HL-60 (cell line): ENCODE data around the gene ZBTB42.

ENCODE experiments used
- DNase-seq, 2 experiments: peaks; one replicate each; pipeline ENCODE4 v3.0.0-alpha.2; 2010 to 2020; ENCODE audit warnings: low read depth in 1 of 2, low spot score in 1 of 2
- H3K27ac ChIP-seq: fragments of 250-450 bp; sonication (Bioruptor Pico); replicated peaks from 2 replicates; pipeline ENCODE4 v1.5.1; 2020; ENCODE audit warnings: mild to moderate bottlenecking, moderate library complexity
- H3K27me3 ChIP-seq: fragments of 250-450 bp; sonication (Bioruptor Pico); 2 replicates; pipeline ENCODE4 v1.5.1; 2021; ENCODE audit warnings: mild to moderate bottlenecking, moderate library complexity; ENCODE audit not compliant: insufficient read depth, poor library complexity, severe bottlenecking
- H3K4me3 ChIP-seq: replicated peaks from 2 replicates; pipeline ENCODE4 v1.5.1; 2011; ENCODE audit warnings: mild to moderate bottlenecking, control low read depth, low read length; ENCODE audit not compliant: insufficient read depth
- CTCF ChIP-seq: IDR thresholded peaks from one replicate; pipeline ENCODE4 v1.5.1; 2011; ENCODE audit warnings: low read length, control low read depth, inconsistent platforms; ENCODE audit not compliant: insufficient read depth
- GABPA ChIP-seq: IDR thresholded peaks from 2 replicates; pipeline ENCODE4 v1.6.1; 2012; ENCODE audit warnings: low read depth
- POLR2AphosphoS5 ChIP-seq: IDR thresholded peaks from 2 replicates; pipeline ENCODE4 v1.6.1; 2012; ENCODE audit warnings: low read depth
- SPI1 ChIP-seq: IDR thresholded peaks from 2 replicates; pipeline ENCODE4 v1.6.1; 2012; ENCODE audit warnings: low read depth, mild to moderate bottlenecking, borderline replicate concordance
- TF ChIP-seq, protein P1 (sequence below): IDR thresholded peaks from 2 replicates; pipeline ENCODE4 v1.6.1; 2012; ENCODE audit warnings: low read depth; ENCODE audit not compliant: insufficient replicate concordance

The ZBTB42 gene

GRCh38 chr14:104782086-104782807 is 18.7 kb upstream of the ZBTB42 start:
- TF ChIP-seq SPI1 = no peak
- no peak for TF ChIP-seq CTCF
- TF ChIP-seq POLR2AphosphoS5 = no peak
- no peak for TF ChIP-seq GABPA
- DNase-seq = no peak
- Histone ChIP-seq H3K4me3 (no peak overlapping the region), H3K27ac (no peak overlapping the region), H3K27me3 (no peaks in the 10 kb centered on the region)

GRCh38 chr14:104782808-104783139 is 18.1 kb upstream of the ZBTB42 start:
- no peak for DNase-seq
- TF ChIP-seq, protein P1, sequence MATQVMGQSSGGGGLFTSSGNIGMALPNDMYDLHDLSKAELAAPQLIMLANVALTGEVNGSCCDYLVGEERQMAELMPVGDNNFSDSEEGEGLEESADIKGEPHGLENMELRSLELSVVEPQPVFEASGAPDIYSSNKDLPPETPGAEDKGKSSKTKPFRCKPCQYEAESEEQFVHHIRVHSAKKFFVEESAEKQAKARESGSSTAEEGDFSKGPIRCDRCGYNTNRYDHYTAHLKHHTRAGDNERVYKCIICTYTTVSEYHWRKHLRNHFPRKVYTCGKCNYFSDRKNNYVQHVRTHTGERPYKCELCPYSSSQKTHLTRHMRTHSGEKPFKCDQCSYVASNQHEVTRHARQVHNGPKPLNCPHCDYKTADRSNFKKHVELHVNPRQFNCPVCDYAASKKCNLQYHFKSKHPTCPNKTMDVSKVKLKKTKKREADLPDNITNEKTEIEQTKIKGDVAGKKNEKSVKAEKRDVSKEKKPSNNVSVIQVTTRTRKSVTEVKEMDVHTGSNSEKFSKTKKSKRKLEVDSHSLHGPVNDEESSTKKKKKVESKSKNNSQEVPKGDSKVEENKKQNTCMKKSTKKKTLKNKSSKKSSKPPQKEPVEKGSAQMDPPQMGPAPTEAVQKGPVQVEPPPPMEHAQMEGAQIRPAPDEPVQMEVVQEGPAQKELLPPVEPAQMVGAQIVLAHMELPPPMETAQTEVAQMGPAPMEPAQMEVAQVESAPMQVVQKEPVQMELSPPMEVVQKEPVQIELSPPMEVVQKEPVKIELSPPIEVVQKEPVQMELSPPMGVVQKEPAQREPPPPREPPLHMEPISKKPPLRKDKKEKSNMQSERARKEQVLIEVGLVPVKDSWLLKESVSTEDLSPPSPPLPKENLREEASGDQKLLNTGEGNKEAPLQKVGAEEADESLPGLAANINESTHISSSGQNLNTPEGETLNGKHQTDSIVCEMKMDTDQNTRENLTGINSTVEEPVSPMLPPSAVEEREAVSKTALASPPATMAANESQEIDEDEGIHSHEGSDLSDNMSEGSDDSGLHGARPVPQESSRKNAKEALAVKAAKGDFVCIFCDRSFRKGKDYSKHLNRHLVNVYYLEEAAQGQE = no peak
- TF ChIP-seq GABPA = no peak
- Histone ChIP-seq H3K27me3 (no peaks in the 10 kb centered on the region), H3K27ac (no peak overlapping the region), H3K4me3 (no peak overlapping the region)

GRCh38 chr14:104783484-104784217 is 17.2 kb upstream of the ZBTB42 start:
- no peaks in the 10 kb centered on the region for H3K27me3 ChIP-seq
- H3K27ac ChIP-seq = no peak overlapping the region
- H3K4me3 ChIP-seq = no peak overlapping the region
- no peak for TF ChIP-seq SPI1
- no peak for TF ChIP-seq GABPA
- no peak for TF ChIP-seq CTCF
- no peak for TF ChIP-seq POLR2AphosphoS5
- TF ChIP-seq, protein P1 = no peak
- DNase-seq = no peak

DNA sequence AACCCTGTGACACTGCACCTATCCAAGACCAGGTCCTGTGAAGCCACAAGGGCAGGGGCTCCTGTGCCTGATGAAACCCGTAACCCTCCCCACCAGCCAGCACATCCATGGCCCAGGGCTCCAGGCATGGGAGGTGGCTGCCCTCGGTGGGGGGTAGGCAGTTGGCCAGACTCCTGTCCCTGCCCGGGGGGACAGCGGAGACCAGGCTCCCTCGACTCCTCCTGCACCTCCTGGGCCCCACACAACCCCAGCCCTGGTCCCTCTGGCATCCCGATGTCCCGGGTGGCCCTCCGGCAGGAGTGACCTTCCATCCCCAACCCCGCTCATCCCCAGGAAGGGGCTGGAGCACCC is 16.7 kb upstream of the ZBTB42 start:
- TF ChIP-seq CTCF = no peak
- TF ChIP-seq POLR2AphosphoS5 = no peak
- no peak for TF ChIP-seq GABPA
- TF ChIP-seq SPI1 = no peak
- TF ChIP-seq, protein P1 = no peak
- H3K27me3 ChIP-seq = no peaks in the 10 kb centered on the region
- no peak overlapping the region for H3K27ac ChIP-seq
- H3K4me3 ChIP-seq = no peak overlapping the region
- DNase-seq = no peak
